ENCODE results near the gene KDM2B.

DNA sequence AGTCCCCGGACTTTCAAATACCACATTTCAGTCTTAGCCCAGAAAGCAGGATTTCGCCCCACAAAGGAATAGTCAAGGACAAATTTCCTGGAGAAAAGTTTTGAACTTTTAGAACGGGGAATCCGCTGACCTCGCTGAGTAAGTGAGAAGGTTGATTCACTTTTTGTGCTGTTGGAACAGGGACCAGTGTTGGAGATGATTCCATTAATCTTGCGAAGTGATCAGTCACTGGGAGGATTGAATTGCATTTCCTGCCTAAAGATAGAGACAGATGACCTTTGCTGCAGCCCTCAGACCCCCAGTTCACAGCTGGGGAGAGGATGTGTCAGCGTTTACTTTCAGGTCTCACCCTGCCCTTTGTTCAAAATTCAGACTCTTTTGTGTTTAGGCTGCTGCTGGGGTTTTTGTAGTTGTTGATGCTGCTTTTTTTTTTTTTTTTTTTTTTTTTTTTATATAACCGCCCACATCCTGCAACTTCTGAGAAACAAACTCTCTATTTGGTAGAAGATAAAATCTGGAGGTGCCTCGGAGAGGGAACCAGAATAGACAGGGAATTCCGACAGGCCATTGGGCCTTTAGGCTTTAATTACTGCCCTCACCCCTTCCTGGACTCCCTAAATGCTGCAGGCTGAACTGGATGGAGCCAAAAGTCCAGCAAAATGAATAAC lies 9.8 kb upstream of the KDM2B start:
- no peak for TF ChIP-seq EZH2 (IDR thresholded peaks at IDR 0.05; ENCODE audit: low read length)
- TF ChIP-seq, protein P1, sequence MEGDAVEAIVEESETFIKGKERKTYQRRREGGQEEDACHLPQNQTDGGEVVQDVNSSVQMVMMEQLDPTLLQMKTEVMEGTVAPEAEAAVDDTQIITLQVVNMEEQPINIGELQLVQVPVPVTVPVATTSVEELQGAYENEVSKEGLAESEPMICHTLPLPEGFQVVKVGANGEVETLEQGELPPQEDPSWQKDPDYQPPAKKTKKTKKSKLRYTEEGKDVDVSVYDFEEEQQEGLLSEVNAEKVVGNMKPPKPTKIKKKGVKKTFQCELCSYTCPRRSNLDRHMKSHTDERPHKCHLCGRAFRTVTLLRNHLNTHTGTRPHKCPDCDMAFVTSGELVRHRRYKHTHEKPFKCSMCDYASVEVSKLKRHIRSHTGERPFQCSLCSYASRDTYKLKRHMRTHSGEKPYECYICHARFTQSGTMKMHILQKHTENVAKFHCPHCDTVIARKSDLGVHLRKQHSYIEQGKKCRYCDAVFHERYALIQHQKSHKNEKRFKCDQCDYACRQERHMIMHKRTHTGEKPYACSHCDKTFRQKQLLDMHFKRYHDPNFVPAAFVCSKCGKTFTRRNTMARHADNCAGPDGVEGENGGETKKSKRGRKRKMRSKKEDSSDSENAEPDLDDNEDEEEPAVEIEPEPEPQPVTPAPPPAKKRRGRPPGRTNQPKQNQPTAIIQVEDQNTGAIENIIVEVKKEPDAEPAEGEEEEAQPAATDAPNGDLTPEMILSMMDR (optimal IDR thresholded peaks at IDR 0.05 in 1 of 3, IDR thresholded peaks at IDR 0.05 in 1 of 3, conservative IDR thresholded peaks at IDR 0.05 in 1 of 3; ENCODE audit: extremely low read depth in 1 of 3, insufficient read depth in 2 of 3, low read length in 3 of 3): no peak

All from keratinocyte (primary cell).